NOMO-1 treated with DMSO at 0.1 percent for 48 hours (cell line): ENCODE measurements around the gene TMEM176B.
"Not testable (repeated sequence)": the region's sequence is repeated elsewhere in the genome, so short reads cannot be mapped to it uniquely, and the experiment has no call there.

Experiments
- DNase-seq: peaks from one replicate; lab custom pipeline; 2025; ENCODE audit not compliant: unreplicated experiment; lab: John Stamatoyannopoulos, UW

TMEM176B gene

GRCh38 chr7:150791746-150792452, 8.3 kb downstream of the TMEM176B start:
- no peak for DNase-seq

GRCh38 chr7:150791304-150791703, 8.9 kb downstream of the TMEM176B start:
- no peak for DNase-seq

- no peak for DNase-seq
These were observed 9.6 kb downstream of the TMEM176B start for GRCh38 chr7:150790416-150791075.

GRCh38 chr7:150788474-150789269, 11.5 kb downstream of the TMEM176B start:
- DNase-seq = no peak

GRCh38 chr7:150787321-150788281, 12.6 kb downstream of the TMEM176B start:
- DNase-seq = peak; percentile 75

- no peak for DNase-seq
These were observed 15.2 kb downstream of the TMEM176B start for GRCh38 chr7:150784954-150785353.

GRCh38 chr7:150784120-150784736, 15.9 kb downstream of the TMEM176B start:
- peak; percentile 59 for DNase-seq

GRCh38 chr7:150781961-150782360, 18.2 kb downstream of the TMEM176B start:
- DNase-seq = no peak

GRCh38 chr7:150781103-150781502, 19.1 kb downstream of the TMEM176B start:
- peak; percentile 4 for DNase-seq

- peak; percentile 31 for DNase-seq
These were observed 19.9 kb downstream of the TMEM176B start for GRCh38 chr7:150780292-150780691.

GRCh38 chr7:150778738-150779301, 21.3 kb downstream of the TMEM176B start:
- peak; percentile 39 for DNase-seq

- DNase-seq = no peak
These were observed 22.0 kb downstream of the TMEM176B start for GRCh38 chr7:150778014-150778737.

GRCh38 chr7:150774131-150774530, 26.0 kb downstream of the TMEM176B start:
- DNase-seq = not testable (repeated sequence)

GRCh38 chr7:150769768-150770167, 30.4 kb downstream of the TMEM176B start:
- no peak for DNase-seq

GRCh38 chr7:150766334-150766709, 33.8 kb downstream of the TMEM176B start:
- no peak for DNase-seq

GRCh38 chr7:150759479-150759878, 40.7 kb downstream of the TMEM176B start:
- DNase-seq = no peak

GRCh38 chr7:150756858-150757257, 43.3 kb downstream of the TMEM176B start:
- DNase-seq = peak; percentile 26

GRCh38 chr7:150756166-150756565, 44.0 kb downstream of the TMEM176B start:
- DNase-seq = no peak

- no peak for DNase-seq
These were observed 44.6 kb downstream of the TMEM176B start for GRCh38 chr7:150755473-150756099.
